ENCODE data around the gene HHIPL1.

DNA sequence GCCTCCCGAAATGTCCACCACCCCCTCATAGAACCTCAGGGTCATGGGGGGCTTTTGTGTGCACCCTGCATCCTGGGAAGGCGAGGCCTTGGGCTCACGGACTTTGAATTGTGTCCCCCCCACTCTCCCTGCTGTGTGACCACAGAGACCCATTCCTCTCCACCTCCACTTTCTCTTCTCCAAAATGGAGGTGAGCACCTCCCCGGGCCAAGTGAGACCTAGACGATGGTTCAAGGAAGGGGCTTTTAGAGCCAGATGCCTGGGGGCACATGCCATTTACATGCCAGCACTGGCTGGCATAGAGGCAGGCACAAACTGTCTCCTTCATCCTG, 72.7 kb downstream of the HHIPL1 start:
- TF ChIP-seq, protein P1, sequence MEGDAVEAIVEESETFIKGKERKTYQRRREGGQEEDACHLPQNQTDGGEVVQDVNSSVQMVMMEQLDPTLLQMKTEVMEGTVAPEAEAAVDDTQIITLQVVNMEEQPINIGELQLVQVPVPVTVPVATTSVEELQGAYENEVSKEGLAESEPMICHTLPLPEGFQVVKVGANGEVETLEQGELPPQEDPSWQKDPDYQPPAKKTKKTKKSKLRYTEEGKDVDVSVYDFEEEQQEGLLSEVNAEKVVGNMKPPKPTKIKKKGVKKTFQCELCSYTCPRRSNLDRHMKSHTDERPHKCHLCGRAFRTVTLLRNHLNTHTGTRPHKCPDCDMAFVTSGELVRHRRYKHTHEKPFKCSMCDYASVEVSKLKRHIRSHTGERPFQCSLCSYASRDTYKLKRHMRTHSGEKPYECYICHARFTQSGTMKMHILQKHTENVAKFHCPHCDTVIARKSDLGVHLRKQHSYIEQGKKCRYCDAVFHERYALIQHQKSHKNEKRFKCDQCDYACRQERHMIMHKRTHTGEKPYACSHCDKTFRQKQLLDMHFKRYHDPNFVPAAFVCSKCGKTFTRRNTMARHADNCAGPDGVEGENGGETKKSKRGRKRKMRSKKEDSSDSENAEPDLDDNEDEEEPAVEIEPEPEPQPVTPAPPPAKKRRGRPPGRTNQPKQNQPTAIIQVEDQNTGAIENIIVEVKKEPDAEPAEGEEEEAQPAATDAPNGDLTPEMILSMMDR (IDR thresholded peaks at IDR 0.05) = no peak
- no peak for TF ChIP-seq POLR2A (IDR thresholded peaks at IDR 0.05)
